ENCODE measurements around the gene PXN. TPM values are rescaled to one million over a fixed set of nuclear protein-coding genes. Genes with fewer than 3 reads are reported as not detected.

The PXN gene
- polyA plus RNA-seq (2011; rRNA removed) = 40.1 and 62.8 TPM in 2 replicates
- polyA plus RNA-seq (2012; cell fraction: cytosol; rRNA removed) = 67.2 and 97.2 TPM in 2 replicates
- 165 and 170 TPM in 2 replicates for polyA plus RNA-seq (2012; cell fraction: nucleus; rRNA removed)
- 97.0 to 102 TPM (median 98.6 TPM) in 3 replicates for polyA plus RNA-seq (2017; fragmentation: RNase III; extraction: RNeasy Plus Mini Kit Qiagen cat#74134 plus additional on column Dnase treatment)
- 44.1 and 64.3 TPM in 2 replicates for polyA minus RNA-seq (2011; rRNA and poly(A)+ RNA removed)

DNA sequence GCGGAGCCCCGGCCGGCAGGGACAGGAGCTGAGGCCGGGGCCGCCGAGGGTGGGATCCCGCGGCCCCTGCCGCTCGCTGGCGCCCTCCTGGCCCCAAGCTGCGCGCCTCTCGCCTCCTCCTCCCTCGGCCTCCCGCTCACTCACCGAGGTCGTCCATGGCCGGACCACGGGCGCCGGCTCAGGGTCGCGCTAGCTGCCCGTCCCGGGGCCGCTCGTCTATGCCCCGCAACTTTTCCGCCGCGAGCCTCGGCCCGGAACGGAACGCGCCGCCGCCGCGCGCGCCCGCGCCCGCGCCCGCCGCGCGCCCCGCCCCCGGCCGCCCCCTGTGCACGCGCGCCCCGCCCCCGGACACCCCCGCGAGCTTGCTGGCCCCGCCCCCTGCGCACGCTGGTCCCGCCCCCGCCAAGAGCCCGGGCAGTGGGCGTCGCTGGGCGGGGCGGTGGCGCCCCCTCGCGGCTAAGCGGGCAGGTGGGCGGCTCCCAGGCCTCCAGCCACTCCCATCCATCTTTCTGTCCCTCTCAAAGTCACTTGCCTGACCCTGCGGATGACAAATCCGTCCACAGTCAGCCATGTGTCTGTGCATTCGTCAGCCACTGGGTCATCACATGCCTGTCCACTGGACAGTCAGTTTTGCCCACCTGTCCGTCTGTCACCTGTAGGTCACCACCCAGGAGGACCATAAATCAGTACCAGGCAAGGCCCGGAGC lies at the start of gene PXN:
PXN (minus strand) TSS at position 258 of the 707 bp plus-strand sequence; CDS start at position 157, 101 bp downstream.
- Histone ChIP-seq H3K9me3 (no peaks in the 10 kb centered on the region), H3K4me2 (peak within 1 kb of the TSS; percentile 100), H3K4me1 (peaks cover 42% of the 10 kb centered on the region), H3K27ac (peak within 1 kb of the TSS; percentile 99), H3K4me3 (peak within 1 kb of the TSS; percentile 99)
- ATAC-seq = peak; percentile 82 to 87
- peak; percentile 76 to 87 for DNase-seq (ENCODE audit: low read depth in 1 of 2, low spot score in 1 of 2)
- TF ChIP-seq JUN (IDR thresholded peaks at IDR 0.05) (peak; percentile 20 to 40; a peak in 1 of 5 replicates), CEBPB (IDR thresholded peaks at IDR 0.05) (no peak), RAD21 (conservative IDR thresholded peaks at IDR 0.05 in 1 of 2, IDR thresholded peaks at IDR 0.05 in 1 of 2) (peak; percentile 92 to 98), MAZ (IDR thresholded peaks at IDR 0.05; ENCODE audit: borderline replicate concordance, low read depth, low read length) (no peak), CBX8 (IDR thresholded peaks at IDR 0.05) (no peak), FOXS1 (CRISPR knock-in tag; IDR thresholded peaks at IDR 0.05) (no peak), HOXB5 (CRISPR knock-in tag; IDR thresholded peaks at IDR 0.05) (peak; percentile 81), PHF8 (IDR thresholded peaks at IDR 0.05; ENCODE audit: borderline replicate concordance, low read depth) (peak; percentile 65; the same call in 1 of the 2 replicates), SMC3 (IDR thresholded peaks at IDR 0.05) (peak; percentile 99), POLR2A (IDR thresholded peaks at IDR 0.05; ENCODE audit: low read length) (peak; percentile 67), ESRRA (IDR thresholded peaks at IDR 0.05; ENCODE audit: borderline replicate concordance, low read length) (peak; percentile 48; the same call in 1 of the 2 replicates)
- TF ChIP-seq, protein P1, sequence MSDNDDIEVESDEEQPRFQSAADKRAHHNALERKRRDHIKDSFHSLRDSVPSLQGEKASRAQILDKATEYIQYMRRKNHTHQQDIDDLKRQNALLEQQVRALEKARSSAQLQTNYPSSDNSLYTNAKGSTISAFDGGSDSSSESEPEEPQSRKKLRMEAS (IDR thresholded peaks at IDR 0.05) = peak; percentile 69
- TF ChIP-seq, protein P2, sequence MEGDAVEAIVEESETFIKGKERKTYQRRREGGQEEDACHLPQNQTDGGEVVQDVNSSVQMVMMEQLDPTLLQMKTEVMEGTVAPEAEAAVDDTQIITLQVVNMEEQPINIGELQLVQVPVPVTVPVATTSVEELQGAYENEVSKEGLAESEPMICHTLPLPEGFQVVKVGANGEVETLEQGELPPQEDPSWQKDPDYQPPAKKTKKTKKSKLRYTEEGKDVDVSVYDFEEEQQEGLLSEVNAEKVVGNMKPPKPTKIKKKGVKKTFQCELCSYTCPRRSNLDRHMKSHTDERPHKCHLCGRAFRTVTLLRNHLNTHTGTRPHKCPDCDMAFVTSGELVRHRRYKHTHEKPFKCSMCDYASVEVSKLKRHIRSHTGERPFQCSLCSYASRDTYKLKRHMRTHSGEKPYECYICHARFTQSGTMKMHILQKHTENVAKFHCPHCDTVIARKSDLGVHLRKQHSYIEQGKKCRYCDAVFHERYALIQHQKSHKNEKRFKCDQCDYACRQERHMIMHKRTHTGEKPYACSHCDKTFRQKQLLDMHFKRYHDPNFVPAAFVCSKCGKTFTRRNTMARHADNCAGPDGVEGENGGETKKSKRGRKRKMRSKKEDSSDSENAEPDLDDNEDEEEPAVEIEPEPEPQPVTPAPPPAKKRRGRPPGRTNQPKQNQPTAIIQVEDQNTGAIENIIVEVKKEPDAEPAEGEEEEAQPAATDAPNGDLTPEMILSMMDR (IDR thresholded peaks at IDR 0.05) = peak; percentile 90
- TF ChIP-seq, protein P3, sequence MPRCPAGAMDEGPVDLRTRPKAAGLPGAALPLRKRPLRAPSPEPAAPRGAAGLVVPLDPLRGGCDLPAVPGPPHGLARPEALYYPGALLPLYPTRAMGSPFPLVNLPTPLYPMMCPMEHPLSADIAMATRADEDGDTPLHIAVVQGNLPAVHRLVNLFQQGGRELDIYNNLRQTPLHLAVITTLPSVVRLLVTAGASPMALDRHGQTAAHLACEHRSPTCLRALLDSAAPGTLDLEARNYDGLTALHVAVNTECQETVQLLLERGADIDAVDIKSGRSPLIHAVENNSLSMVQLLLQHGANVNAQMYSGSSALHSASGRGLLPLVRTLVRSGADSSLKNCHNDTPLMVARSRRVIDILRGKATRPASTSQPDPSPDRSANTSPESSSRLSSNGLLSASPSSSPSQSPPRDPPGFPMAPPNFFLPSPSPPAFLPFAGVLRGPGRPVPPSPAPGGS (IDR thresholded peaks at IDR 0.05) = 0 out of 3 replicates have a peak, but pooled peaks have one; percentile 24
- TF ChIP-seq, protein P4, sequence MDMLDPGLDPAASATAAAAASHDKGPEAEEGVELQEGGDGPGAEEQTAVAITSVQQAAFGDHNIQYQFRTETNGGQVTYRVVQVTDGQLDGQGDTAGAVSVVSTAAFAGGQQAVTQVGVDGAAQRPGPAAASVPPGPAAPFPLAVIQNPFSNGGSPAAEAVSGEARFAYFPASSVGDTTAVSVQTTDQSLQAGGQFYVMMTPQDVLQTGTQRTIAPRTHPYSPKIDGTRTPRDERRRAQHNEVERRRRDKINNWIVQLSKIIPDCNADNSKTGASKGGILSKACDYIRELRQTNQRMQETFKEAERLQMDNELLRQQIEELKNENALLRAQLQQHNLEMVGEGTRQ (IDR thresholded peaks at IDR 0.05) = 0 out of 2 replicates have a peak, but pooled peaks have one; percentile 10
- POLR2A ChIA-PET = interaction anchor here (1.3 to 4.5 kb wide), 5 partner anchors 26 to 64 kb away, joined by 5 to 62 read pairs (median 32); partner anchors contain the start of genes RNU4-2 and RPLP0
- 5% methylated on average over 27 of the region's 81 CpGs for WGBS (ENCODE audit: missing lambda C conversion rate)
- CTCF ChIA-PET = interaction anchor here (0.7 to 43.7 kb wide), 26 partner anchors 8 to 162 kb away, joined by 3 to 1367 read pairs (median 4); partner anchors contain the start of genes RNU4-2 and RPLP0
- FAIRE-seq = no peak

DNA sequence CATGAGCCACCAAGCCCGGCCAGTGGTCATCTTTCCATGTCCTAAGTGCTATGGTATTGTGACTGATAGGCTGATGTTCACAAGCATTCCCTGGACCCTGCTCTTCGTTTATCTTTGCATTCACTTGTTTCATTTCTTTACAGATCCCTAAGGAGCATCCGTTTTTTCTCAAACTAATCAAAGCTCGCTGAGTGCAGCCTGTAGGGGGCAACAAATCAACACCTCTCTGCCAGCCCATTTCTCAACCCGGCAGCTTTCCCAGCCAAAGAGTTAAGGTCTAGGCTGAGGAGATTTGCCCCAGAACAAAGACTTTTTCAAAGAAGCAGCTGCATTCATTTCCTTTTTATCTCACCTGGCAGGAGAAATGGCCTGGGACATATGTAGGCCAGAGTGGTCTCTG lies 48.7 kb upstream of the PXN start:
- no peak overlapping the region for H3K27ac ChIP-seq
- FAIRE-seq = no peak
- 0 out of 3 replicates have a peak, but pooled peaks cover 3% of the 10 kb centered on the region for H3K4me1 ChIP-seq
- POLR2A ChIA-PET = interaction anchor here (1.2 to 1.5 kb wide), 2 partner anchors 21 to 23 kb away, joined by 3 to 5 read pairs; partner anchors contain the start of genes RNU4-1 and RNU4-2
- H3K9me3 ChIP-seq = no peaks in the 10 kb centered on the region
- peak; percentile 42 to 51 for DNase-seq (ENCODE audit: low read depth in 1 of 2, low spot score in 1 of 2)
- 0 out of 6 replicates have a peak, but pooled peaks of 1 of the 2 experiments have one; percentile 11 for ATAC-seq
- CTCF ChIA-PET = interaction anchor here (0.6 to 3.9 kb wide), 11 partner anchors 8 to 658 kb away, joined by 3 to 44 read pairs (median 4); partner anchors contain the start of gene SIRT4
- TF ChIP-seq RCOR1 (IDR thresholded peaks at IDR 0.05; ENCODE audit: low read depth, low read length) (no peak), ZSCAN20 (CRISPR knock-in tag; IDR thresholded peaks at IDR 0.05) (no peak), RAD21 (conservative IDR thresholded peaks at IDR 0.05 in 1 of 2, IDR thresholded peaks at IDR 0.05 in 1 of 2) (peak in 1 of 2 experiments; percentile 38; a peak in 2 of 5 replicates)
- TF ChIP-seq, protein P2 (IDR thresholded peaks at IDR 0.05) = peak; percentile 39
- H3K4me2 ChIP-seq = no peak overlapping the region
- H3K4me3 ChIP-seq = no peak overlapping the region
- WGBS (ENCODE audit: missing lambda C conversion rate) = 28% methylated on average over 5 of the region's 5 CpGs

Measured in A549 (cell line).